Breast epithelium (tissue), 4 donors: ENCODE results near the gene IFT80. TPM values are rescaled to one million over a fixed set of nuclear protein-coding genes. Genes with fewer than 3 reads are reported as not detected.

Experiments
- DNase-seq, 2 donors: peaks; one replicate each; pipeline ENCODE4 v3.0.0-alpha.2; 2019; ENCODE audit warnings: low spot score in 2 of 2
- H3K27ac ChIP-seq, 2 donors: fragments of 200-600 bp; sonication (generic) in 1 of 2; one replicate each; pipeline ENCODE4 v1.5.1; 2016 to 2019; ENCODE audit warnings: mild to moderate bottlenecking in 1 of 2
- H3K27me3 ChIP-seq, 2 donors: fragments of 200-600 bp; sonication (generic) in 1 of 2; one replicate each; pipeline versions ENCODE4 v1.5.1 to v1.6.0; 2017 to 2019; ENCODE audit warnings: control low read depth in 1 of 2, mild to moderate bottlenecking in 1 of 2
- H3K36me3 ChIP-seq: fragments of 200-600 bp; one replicate; pipeline ENCODE4 v1.5.1; 2019
- H3K4me1 ChIP-seq, 2 donors: fragments of 200-600 bp; sonication (generic); one replicate each; pipeline ENCODE4 v1.5.1; 2016 to 2019; ENCODE audit warnings: control low read depth in 1 of 2
- H3K4me3 ChIP-seq, 3 donors: fragments of 200-600 bp; sonication (generic); 1 replicate in 2 of 3; 2 replicates in 1 of 3; pipeline ENCODE4 v1.5.1; 2016 to 2019; ENCODE audit warnings: mild to moderate bottlenecking in 3 of 3, moderate library complexity in 2 of 3
- H3K9me3 ChIP-seq, 2 donors: fragments of 200-600 bp; sonication (generic) in 1 of 2; one replicate each; pipeline ENCODE4 v1.5.1; 2016 to 2019; ENCODE audit warnings: control low read depth in 1 of 2
- POLR2A ChIP-seq: fragments of 450-650 bp; IDR thresholded peaks from one replicate; pipeline ENCODE4 v1.6.1; 2016; ENCODE audit warnings: antibody characterized with exemption, mild to moderate bottlenecking, moderate library complexity
- POLR2AphosphoS5 ChIP-seq, 3 donors: sonication (generic); formaldehyde crosslinking; IDR thresholded peaks; one replicate each; pipeline ENCODE4 v1.6.1; 2017; ENCODE audit warnings: antibody characterized with exemption in 3 of 3
- intact Hi-C: fragments of 100-400 bp; cut with DNase I; formaldehyde crosslinking; loops from one replicate; pipeline ENCODE4 v1.15.1; 2023; ENCODE audit warnings: low total_unique reads
- total RNA-seq, 3 donors: library from RNA; depleted of rRNA; stranded (reverse); fragments of >200 nt; gene quantifications; one replicate each; pipeline ENCODE4 v1.1.0, GENCODE V29; 2016
- TF ChIP-seq, protein P1 (sequence below), 3 donors: fragments of 450-650 bp; IDR thresholded peaks; one replicate each; pipeline ENCODE4 v1.5.1; 2016 to 2017; ENCODE audit warnings: antibody characterized with exemption in 3 of 3, mild to moderate bottlenecking in 3 of 3, moderate library complexity in 3 of 3

IFT80 gene
- total RNA-seq, 3 donors from 2014 or later = 18.4 to 41.0 (median 29.2) TPM

GRCh38 chr3:160427832-160428424, 28.9 kb upstream of the IFT80 start:
- intact Hi-C loops = no loop called here
- H3K27me3 ChIP-seq = no peaks in the 10 kb centered on the region
- no peak overlapping the region for H3K27ac ChIP-seq
- no peaks in the 10 kb centered on the region for H3K9me3 ChIP-seq
- TF ChIP-seq, protein P1, sequence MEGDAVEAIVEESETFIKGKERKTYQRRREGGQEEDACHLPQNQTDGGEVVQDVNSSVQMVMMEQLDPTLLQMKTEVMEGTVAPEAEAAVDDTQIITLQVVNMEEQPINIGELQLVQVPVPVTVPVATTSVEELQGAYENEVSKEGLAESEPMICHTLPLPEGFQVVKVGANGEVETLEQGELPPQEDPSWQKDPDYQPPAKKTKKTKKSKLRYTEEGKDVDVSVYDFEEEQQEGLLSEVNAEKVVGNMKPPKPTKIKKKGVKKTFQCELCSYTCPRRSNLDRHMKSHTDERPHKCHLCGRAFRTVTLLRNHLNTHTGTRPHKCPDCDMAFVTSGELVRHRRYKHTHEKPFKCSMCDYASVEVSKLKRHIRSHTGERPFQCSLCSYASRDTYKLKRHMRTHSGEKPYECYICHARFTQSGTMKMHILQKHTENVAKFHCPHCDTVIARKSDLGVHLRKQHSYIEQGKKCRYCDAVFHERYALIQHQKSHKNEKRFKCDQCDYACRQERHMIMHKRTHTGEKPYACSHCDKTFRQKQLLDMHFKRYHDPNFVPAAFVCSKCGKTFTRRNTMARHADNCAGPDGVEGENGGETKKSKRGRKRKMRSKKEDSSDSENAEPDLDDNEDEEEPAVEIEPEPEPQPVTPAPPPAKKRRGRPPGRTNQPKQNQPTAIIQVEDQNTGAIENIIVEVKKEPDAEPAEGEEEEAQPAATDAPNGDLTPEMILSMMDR (IDR thresholded peaks at IDR 0.05) = no peak
- TF ChIP-seq POLR2A (no peak), POLR2AphosphoS5 (IDR thresholded peaks at IDR 0.05) (no peak)
- no peak for DNase-seq
- H3K4me3 ChIP-seq = no peak overlapping the region
- H3K4me1 ChIP-seq = no peaks in the 10 kb centered on the region
- H3K36me3 ChIP-seq = no peaks in the 10 kb centered on the region

GRCh38 chr3:160417311-160417710, 18.3 kb upstream of the IFT80 start:
- intact Hi-C loops = loop anchor here (5.0 kb wide), 1 partner anchor 520 kb away; no protein-coding TSS in a partner anchor
- Histone ChIP-seq H3K27me3 (no peaks in the 10 kb centered on the region), H3K27ac (no peak overlapping the region), H3K4me1 (no peaks in the 10 kb centered on the region), H3K4me3 (no peak overlapping the region), H3K9me3 (no peaks in the 10 kb centered on the region), H3K36me3 (no peaks in the 10 kb centered on the region)
- TF ChIP-seq POLR2AphosphoS5 (IDR thresholded peaks at IDR 0.05) = no peak
- TF ChIP-seq, protein P1 (IDR thresholded peaks at IDR 0.05) = no peak
- no peak for DNase-seq

GRCh38 chr3:160413613-160414248, 14.7 kb upstream of the IFT80 start:
- Histone ChIP-seq H3K27me3 (no peaks in the 10 kb centered on the region), H3K4me1 (no peaks in the 10 kb centered on the region), H3K4me3 (no peak overlapping the region), H3K27ac (no peak overlapping the region), H3K36me3 (no peaks in the 10 kb centered on the region), H3K9me3 (no peaks in the 10 kb centered on the region)
- intact Hi-C loops = no loop called here
- DNase-seq = no peak
- no peak for TF ChIP-seq POLR2A
- TF ChIP-seq, protein P1 (IDR thresholded peaks at IDR 0.05) = peak; percentile 60 to 79 (median 69)

- no peak overlapping the region for H3K4me3 ChIP-seq
- no peak for TF ChIP-seq POLR2A
- TF ChIP-seq POLR2AphosphoS5 (IDR thresholded peaks at IDR 0.05) = no peak
- TF ChIP-seq, protein P1 (IDR thresholded peaks at IDR 0.05) = no peak
- no peak overlapping the region for H3K27ac ChIP-seq
- H3K36me3 ChIP-seq = no peaks in the 10 kb centered on the region
- no peak for DNase-seq
- no peaks in the 10 kb centered on the region for H3K9me3 ChIP-seq
- H3K27me3 ChIP-seq = no peaks in the 10 kb centered on the region
- H3K4me1 ChIP-seq = no peaks in the 10 kb centered on the region
- intact Hi-C loops = no loop called here
Observed at GRCh38 chr3:160412477-160412876, 13.5 kb upstream of the IFT80 start.

- H3K27me3 ChIP-seq = no peaks in the 10 kb centered on the region
- H3K27ac ChIP-seq = no peak overlapping the region
- TF ChIP-seq POLR2AphosphoS5 (IDR thresholded peaks at IDR 0.05) (no peak), POLR2A (no peak)
- TF ChIP-seq, protein P1 (IDR thresholded peaks at IDR 0.05) = no peak
- H3K9me3 ChIP-seq = no peaks in the 10 kb centered on the region
- no peaks in the 10 kb centered on the region for H3K4me1 ChIP-seq
- no peak for DNase-seq
- intact Hi-C loops = no loop called here
- H3K36me3 ChIP-seq = no peaks in the 10 kb centered on the region
- H3K4me3 ChIP-seq = no peak overlapping the region
Observed at GRCh38 chr3:160409812-160410610, 11.0 kb upstream of the IFT80 start.
